Stimulated activated naive CD4-positive, alpha-beta T cell treated with Interleukin-2 at 50 U/mL for 16 hours (primary cell): ENCODE results near the gene DLX5.

Source experiments
- DNase-seq: peaks from one replicate; lab custom pipeline; 2025; lab: John Stamatoyannopoulos, UW

The DLX5 gene

GRCh38 chr7:97018126-97018601 lies 6.5 kb downstream of the DLX5 start:
- no peak for DNase-seq

GRCh38 chr7:97017192-97018125 lies 7.2 kb downstream of the DLX5 start:
- no peak for DNase-seq

DNA sequence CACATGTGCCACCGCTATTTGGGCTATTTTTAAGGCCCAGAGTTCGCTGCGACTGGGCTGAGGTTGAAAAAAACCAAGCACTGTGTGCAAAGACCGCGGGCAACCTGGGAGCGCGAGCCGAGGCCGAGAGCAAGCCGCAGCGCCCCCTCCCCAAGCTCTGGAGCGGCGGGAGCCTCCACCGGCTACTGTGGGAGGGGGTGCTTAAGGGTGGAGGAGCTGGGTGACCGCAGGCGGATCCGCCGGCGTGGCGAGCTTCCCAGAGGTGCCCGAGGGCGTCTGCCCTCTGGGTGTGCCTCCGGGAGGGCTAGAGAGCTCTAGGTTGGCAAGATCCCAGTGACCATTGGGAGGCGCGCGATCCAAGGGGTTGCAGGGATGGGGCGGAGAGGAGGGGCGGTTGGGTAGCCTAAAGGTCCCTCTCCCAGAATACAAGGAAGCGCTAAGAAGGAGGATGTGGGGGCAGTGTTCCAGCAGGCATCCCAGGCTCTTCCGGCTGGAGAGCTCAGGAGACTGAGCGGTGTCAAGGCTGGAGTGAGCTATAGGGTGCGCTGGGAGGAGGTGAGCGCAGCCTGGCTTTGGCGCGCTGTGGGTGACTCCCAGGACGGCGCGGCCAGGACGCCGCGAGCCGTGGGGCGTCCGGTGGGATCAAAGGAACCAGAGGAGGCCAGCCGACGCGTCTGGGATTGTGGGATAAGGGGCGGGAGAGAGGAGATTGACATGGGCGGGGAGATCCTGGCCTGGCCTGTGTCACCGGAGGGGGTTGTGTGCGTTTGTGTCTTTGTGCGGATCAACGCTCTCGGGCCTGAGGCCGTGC lies 8.0 kb downstream of the DLX5 start:
- DNase-seq, result no peak

GRCh38 chr7:97015756-97016380 lies 8.8 kb downstream of the DLX5 start:
- DNase-seq, result no peak

DNA sequence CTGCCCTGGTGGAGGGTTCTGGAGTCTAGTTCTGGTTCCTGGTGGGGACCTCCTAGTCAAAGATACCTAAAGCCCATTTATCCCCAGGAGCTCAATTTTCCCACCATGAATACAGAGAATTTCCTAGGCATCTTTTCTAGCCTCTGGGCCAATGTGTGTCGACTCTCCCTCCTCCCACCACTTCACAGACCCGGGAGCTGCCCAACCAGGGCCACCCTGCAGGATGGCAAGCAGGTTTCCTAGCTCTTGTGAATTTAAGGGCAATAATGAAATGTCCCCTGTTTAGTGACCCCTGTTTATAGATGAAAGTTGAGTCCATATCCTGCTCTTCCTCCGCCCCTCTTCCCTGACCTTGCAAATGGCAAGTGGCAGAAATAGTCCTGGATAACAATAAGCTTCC lies 9.4 kb downstream of the DLX5 start:
- DNase-seq, result no peak

DNA sequence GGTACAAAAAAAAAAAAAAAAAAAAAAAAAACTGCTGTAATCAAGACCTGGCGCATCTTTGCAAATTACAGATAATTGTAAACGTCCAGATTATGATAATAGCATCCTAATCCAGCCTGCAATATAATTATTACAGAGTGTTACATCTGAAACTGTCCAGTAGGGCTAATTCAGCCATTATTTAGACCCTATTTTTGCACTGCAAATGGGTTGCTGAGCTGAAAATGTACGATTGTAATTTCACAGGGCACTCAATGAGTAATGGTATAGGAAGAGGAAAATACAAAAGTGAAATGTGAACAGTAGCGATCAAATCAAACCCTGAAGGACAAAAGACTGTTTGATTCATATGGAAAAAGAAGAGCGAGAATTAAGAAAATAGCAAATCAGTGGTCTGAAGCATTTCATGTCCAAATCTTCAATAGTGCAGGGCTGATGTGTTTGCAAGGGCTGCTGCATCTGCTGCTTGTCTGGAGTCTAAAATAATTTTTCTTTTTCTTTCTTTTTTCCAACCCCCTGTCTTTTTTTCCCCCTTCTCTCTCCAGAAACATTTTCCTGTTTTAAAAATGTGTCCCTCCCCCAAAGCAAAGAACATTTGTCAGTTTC lies 10.4 kb downstream of the DLX5 start:
- no peak for DNase-seq

DNA sequence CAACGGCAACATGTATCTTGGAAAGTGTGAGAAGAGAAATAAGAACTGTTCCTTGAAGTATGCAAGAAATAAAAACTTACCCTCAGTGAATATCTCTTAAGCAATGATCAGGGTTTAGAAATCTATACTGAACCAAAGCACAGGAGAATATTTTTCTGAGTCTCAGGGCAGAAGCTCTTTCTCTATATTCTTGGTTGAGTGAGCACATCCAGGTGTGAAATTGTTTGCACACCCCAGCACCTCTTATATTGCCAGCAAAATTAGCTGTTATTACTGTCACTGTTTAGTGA lies 10.8 kb downstream of the DLX5 start:
- DNase-seq, result no peak

GRCh38 chr7:97013134-97013844 lies 11.3 kb downstream of the DLX5 start:
- DNase-seq, result no peak

DNA sequence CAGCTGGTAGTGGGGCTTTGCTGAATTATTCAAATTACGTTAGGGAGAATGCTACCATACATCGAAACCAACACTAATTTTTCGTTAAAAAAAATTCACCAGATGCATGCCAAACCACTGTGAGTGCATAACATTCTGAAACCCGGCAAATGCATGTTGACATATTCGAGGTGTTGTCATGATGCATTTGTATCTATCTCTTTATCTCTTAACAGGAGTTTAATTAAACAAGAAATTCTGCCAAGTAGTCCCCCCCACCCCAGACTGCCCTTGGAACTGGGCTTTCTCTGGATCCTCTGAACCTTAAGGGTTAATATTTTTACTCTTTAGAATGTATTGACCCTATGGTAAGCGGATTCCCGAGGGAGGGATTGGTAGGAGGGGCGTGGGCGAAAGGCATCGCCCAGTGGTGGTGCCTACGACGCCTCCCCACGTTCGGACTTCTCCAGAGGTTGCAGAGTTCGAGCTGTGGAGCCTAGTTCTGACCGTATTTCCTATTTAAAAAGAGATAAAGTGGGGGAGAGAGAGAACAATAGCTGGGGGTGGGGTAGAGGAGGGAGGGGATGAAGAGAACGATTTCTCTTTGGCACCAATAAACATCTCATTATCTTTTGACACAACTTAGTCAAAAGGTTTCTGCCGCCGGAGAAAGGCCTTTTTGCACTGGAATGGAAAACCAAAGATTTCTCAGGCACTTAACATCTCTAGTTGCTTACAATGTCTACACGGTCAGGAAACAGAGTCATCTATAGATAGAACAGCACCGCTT lies 12.1 kb downstream of the DLX5 start:
- no peak for DNase-seq

GRCh38 chr7:97011536-97012364 lies 12.9 kb downstream of the DLX5 start:
- DNase-seq, result no peak

DNA sequence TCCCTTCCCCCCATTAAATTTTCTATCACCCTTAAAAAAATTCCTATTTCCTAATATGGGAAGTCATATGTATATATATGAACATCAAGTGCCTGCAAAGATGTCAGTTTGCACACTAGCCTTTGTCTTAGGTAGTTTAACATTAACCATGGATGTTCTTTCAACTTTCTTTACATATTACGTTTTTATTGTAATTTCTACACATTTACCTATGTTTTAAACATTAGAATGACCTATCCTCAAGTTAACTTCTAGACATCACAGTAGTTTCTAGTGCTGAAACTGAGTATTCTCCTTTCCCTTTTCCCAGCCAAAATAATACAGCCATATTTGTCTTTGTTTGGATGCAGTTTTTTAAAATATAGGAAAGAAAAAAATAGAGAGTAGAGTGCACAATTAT lies 13.5 kb downstream of the DLX5 start:
- no peak for DNase-seq

- no peak for DNase-seq
Measured at GRCh38 chr7:97009753-97010732, 14.6 kb downstream of the DLX5 start.

DNA sequence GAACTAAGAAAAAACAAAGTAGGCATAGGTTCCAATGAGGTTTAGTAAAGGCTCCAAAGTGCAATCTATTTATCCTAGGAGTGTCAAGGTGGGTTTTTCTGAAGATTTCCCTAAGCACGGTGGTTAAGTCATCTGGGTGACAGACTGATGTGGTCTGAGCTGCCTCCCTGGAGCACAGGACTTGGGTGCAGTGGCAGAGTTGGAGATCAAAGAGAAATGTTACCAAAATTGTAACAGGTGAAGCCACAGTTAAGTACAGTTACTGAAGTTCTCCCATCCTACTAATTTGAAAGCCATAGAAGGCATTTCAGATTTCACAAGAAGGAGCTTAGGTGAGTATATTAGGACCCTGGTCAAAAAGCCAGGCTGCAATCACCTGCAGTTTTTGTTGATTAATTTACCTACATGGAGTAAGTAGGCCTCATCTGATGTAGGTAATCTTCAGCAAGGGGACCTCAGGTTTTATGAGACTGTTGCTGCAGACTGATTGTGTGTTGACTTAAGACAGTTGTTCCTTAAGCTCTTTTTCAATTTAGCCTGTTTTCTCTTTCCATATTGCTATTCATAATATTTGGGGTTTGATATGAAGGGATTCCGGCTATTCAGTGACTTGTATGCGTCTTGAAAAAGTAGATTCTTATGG lies 16.2 kb downstream of the DLX5 start:
- DNase-seq, result no peak

DNA sequence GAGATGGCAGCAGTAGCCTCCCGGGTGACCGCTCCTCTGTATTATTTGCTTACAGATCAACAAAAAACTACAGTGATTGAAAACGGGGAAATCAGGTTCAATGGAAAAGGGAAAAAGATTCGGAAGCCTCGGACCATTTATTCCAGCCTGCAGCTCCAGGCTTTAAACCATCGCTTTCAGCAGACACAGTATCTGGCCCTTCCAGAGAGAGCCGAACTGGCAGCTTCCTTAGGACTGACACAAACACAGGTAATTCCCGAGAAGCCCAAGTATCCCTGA lies 17.1 kb downstream of the DLX5 start:
- no peak for DNase-seq

DNA sequence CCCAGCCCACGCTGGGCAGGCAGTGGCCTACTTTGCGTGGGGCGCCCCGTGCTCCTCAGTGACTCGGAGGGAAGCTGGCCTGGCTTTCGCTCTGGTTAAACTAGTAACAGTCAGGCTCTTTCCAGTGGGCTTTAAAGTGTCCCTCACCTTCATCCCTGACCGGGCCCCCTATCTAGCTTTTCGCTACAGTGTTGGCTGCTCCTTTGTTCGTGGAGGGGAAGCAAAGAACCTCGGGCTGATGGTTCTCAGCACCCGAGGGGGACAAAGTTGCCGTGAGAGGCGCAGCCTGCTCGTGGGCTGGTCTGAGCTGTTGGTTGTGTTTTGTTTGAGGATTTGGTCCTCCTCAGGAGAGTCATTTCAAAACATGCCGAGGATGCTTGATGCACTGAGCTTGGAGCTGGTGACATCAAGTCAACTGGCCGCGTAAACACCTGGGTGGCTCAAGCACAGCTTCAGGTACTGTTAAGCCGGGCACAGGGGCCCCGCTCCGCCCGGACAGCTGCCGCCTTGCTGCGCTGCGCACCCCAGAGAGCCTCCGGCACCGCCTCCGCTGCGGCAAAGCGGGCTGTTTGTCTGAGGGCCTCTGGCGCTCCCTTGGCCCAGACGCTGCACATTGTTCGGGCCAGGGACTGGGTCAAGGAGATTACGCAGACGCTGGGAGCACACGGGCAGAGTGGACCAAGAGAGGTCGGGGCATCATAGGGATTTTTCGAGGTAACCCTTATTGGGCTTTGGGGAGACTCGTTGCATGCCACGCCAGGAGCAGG lies 17.6 kb downstream of the DLX5 start:
- DNase-seq, result no peak

GRCh38 chr7:97006055-97006815 lies 18.4 kb downstream of the DLX5 start:
- no peak for DNase-seq
